22Rv1 (cell line): ENCODE measurements around the gene LHFPL2.

Experiments used
- CTCF ChIP-seq: fragments of 450-650 bp; IDR thresholded peaks from 2 replicates; pipeline ENCODE4 v1.5.1; 2017; ENCODE audit warnings: mild to moderate bottlenecking
- ZFX ChIP-seq: fragments of 450-650 bp; IDR thresholded peaks from 2 replicates; pipeline ENCODE4 v1.6.1; 2017; ENCODE audit warnings: antibody characterized with exemption, borderline replicate concordance

GRCh38 chr5:78633700-78634099 lies 14.9 kb downstream of the LHFPL2 start:
- TF ChIP-seq CTCF (no peak), ZFX (no peak)
